ENCODE results near the gene MRRF. TPM values are rescaled to one million over a fixed set of nuclear protein-coding genes. Genes with fewer than 3 reads are reported as not detected.

Gene MRRF
- 30.1 and 34.7 TPM in 2 replicates for total RNA-seq

GRCh38 chr9:122264360-122265148 is at the start of gene MRRF, which contains the start of gene RBM18:
Gene MRRF, plus strand, starts transcription at chr9:122264882. Its CDS starts 6,010 bp downstream, at chr9:122270892.
Gene RBM18, minus strand, starts transcription at chr9:122264840. Its CDS starts 3,348 bp downstream, at chr9:122261492.

GRCh38 chr9:122228568-122229484 is 35.9 kb upstream of the MRRF start, which contains the start of gene LHX6:
Gene LHX6, minus strand, starts transcription at chr9:122228957. Its CDS starts 217 bp downstream, at chr9:122228740.

GRCh38 chr9:122370869-122371755 is 106.4 kb downstream of the MRRF start, which contains the start of gene PTGS1:
Gene PTGS1, plus strand, starts transcription at chr9:122371024. Its CDS starts 61 bp downstream, at chr9:122371085.

Other genes starting within 250 kb of the MRRF start
- 3.4 and 3.6 TPM in 2 replicates for gene TTLL11, start 171.6 kb upstream of the MRRF start, total RNA-seq
- 29.3 and 37.2 TPM in 2 replicates for gene NDUFA8, start 105.1 kb upstream of the MRRF start, total RNA-seq
- not detected in 2 replicates for gene MORN5, start 105.0 kb upstream of the MRRF start, total RNA-seq
- not detected in 2 replicates for gene LHX6, start 35.9 kb upstream of the MRRF start, total RNA-seq
- gene RBM18, start within 50 bp of the MRRF start, total RNA-seq, result 7.2 and 8.0 TPM in 2 replicates
- 52.2 and 54.6 TPM in 2 replicates for gene PTGS1, start 106.1 kb downstream of the MRRF start, total RNA-seq
- not detected in 2 replicates for gene OR1J1, start 213.0 kb downstream of the MRRF start, total RNA-seq
- 0.14 TPM in 1 of 2 replicates, not detected in the other for gene OR1J2, start 245.9 kb downstream of the MRRF start, total RNA-seq

Data from smooth muscle cell of bladder (primary cell).